OCI-M2 (cell line): Measurements from ENCODE around the gene KRTDAP.

Source experiments
- DNase-seq: peaks from one replicate; lab custom pipeline; 2025; ENCODE audit not compliant: unreplicated experiment; lab: John Stamatoyannopoulos, UW

The KRTDAP gene

DNA sequence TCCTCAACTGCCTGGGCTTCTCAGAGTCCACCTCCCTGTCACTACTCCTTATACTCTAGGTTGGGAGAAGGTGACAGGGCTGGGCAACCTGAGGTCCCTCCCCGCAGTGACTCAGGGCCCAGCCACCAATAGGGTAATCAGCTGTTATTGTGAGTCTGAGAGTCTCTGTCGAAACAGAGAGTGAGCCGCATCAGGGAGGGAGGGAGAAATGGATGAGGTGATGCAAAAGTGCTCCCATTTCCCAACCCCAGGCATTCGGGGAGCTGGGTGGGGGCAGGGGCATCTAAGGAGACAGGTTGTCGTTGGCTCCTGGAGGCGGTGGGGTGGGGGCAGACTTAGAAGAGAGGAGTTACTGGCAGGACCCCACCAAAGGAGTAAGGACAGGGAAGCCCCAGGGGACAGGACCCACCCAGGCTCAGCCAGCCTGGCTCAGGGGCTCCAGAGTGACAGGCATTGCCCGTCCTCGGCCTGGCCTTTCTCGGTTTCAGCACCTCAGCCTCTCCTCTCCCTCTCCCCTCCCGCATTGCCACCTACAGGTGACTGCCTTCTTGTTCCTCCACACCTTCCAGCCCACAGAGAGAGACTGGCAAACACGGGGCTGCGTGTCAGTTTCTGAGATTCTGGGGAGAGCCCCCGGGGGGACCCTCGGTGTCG, 23.5 kb upstream of the KRTDAP start, which contains the start of gene DMKN:
TSS of gene DMKN (minus strand) at position 22 of the 654 bp plus-strand sequence. CDS start 174 bp downstream, outside the sequence.
- no peak for DNase-seq

DNA sequence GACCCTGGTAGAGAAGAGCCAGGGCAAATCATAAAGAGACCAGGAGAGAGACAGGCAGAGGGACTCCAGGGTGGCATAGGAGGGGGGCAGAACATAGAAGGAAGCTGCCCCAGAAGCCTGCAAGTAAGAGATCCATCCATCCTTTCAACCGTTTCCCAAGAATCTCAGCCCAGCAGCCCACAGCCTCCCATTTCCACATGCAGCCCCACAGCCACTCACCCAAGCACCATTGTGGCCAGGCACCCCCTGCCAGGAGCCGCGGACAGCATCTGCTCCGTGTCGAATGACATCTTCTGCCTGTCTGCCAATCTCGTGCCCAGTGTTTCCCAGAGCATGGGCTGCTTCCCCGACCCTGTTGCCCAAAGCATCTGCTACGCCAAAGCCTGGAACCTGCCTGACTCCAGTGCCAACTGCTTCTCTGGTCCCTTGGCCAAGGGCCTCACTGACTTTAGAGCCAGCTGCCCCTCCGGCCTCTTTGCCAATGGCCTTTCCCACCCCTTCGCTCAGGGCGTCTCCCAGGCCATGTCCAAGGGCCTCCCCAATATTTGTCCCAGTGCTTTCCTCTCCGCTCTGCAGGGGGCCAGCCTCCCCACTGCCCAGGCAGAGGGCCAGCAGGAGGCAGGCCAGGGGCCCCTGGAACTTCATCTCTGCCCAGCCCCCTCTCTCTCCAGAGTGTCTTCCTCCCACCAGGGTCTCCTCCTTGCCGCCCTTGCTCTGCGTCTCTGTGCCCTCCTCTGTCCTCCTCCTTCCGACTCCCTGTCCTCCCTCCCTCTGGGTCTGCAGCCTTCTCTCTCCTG, 22.8 kb upstream of the KRTDAP start:
- no peak for DNase-seq

DNA sequence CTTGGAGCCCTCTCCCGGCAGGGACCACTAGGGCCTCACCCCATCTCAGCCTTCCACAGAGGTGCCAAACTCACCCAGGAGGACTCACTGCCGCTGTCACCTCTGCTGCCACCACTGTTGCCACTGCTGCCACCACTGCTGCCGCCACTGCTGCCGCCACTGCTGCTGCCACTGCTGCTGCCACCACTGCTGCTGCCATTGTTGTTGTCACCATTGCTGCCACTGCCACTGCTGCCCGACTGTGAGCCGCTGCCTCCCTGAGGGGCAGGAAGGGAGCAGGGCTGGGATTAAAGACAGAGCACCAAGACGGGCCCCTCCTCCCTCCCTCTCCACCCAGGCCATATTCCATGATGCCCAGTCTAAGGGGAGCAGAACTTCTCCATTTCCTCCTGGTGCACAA, 21.1 kb upstream of the KRTDAP start:
- no peak for DNase-seq

DNA sequence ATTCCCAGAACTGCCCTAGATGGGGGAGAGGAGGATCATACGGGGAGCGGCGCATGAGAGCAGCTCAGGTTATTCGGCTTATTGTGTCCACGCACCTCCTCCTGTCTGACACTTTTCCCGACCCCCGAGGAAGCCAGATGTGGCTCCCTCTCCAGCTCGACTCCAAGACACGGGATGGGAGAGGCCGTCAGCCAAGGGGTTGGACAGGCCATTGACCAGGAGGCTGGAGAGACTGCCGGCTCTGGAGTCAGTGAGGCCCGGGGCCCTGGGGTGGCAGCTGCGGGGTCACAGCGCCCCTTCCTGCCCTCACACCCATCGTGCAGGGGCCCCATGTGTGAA, 20.3 kb upstream of the KRTDAP start:
- no peak for DNase-seq

DNA sequence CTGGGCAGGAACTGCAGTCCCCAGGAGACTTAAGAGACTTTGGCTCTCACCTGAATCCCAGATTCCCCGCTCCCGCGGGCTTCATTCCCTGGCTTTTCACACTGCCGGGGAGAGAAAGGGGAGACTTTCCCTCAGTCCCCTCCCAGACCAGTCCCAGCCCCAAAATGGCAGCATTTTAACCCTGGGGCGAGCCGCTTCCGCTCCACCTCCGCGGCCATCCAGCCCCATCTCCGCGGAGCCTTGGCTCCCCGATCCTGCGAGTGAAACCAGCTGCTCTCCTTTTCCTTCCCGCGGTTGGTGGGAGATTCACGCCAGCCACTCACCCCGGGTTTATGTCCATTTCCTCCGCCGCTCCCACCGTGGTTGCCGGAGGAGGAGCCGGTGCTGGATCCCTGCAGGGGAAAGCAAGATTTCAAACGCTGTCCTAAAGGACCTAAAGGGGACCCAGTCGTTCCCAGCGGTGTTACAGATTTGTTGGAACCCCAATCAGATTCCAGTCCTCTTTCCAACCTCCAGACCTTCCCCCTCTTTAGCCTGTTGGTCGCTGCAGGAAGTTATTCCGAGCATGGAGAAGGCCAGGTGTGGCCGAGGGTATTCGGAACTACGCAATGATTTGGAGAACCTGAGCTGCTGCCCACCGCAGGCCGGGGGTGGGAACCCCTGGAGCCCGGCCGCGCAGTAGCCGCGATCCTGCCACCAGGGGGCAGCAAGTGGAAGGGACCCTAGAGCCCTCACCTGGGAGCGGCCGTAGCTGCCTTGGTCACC, 19.8 kb upstream of the KRTDAP start:
- peak; percentile 67 for DNase-seq

DNA sequence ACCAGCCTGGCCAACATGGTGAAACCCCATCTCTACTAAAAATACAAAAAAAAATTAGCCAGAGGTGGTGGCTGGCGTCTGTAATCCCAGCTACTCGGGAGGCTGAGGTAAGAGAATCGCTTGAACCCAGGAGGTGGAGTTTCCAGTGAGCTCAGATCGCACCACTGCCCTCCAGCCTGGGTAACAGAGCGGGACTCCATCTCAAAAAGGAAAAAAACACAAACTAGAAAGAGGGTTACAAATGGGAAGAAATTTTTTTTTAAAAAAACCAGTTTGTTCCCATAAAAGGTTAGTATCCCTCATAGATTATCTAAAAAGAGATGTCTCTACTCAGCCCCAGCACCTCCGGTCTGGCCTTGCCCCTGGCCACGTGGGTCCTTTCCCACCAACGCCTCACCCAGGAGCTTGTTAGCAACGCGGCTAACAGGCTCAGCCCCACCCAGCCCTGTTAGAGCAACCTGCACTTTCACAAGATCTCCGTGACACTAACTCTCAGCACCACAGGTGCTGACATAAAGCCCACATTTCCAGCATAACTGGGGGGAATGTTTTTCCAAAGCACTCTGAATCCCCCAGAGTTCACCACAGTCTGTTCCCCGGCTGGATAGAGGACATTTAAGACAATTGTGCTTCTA, 18.9 kb upstream of the KRTDAP start:
- DNase-seq: peak; percentile 37

DNA sequence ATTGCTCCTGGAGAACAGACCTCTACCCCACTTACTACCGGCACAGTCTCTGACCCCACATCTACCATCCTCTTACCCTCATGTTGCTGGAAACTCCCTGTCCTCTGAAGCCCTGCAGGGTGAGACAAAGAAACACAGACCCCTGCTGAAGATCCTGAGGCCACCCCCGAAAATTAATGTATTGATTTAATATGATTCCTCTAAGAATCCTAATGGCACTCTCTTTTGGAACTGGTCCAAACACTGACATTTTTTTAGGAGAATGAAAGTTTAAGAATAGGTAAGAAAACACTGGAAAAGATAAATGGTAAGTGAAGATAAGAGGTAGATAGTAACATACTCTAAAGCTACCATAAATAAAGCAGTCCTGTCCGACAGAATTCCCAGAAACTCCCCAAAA, 17.9 kb upstream of the KRTDAP start:
- DNase-seq: no peak

DNA sequence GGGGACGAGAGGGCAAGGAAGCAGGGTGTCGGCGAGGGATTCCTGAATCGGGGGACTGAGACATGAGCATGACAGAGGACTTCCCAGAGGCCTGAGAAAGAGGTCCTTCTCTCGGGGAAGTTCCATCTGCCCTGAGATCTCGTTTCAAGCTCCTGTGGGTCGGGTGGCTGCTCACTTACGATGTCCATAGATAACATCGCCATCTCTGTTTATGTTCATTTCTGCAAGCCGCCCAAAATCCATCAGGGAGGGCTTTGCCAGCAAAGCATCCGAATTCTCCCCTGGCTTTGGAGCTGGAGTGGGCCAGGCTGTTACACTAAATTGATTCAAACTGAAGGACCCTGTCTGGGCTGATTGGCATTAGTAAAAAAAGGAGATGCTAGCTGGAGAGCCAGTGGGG, 17.3 kb upstream of the KRTDAP start:
- DNase-seq: no peak

DNA sequence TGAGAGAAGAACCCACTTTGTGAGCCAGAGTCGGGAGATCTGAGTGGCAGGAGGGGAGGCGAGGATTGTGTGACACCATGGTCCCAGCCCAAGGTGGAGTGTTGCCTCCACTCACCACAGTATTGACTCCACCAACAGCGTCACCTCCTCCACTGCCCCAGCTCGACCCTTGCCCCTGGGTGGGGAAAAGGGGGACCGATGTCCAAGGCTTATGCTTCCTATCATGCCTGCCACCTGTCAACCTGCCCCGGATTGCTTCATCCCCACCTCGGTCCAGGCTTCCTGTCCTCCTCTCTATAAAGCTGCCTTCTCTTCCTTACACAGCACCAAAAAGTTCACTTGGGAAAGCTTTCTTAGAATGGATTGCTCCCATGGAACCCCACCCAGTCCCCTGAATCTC, 15.7 kb upstream of the KRTDAP start:
- no peak for DNase-seq

DNA sequence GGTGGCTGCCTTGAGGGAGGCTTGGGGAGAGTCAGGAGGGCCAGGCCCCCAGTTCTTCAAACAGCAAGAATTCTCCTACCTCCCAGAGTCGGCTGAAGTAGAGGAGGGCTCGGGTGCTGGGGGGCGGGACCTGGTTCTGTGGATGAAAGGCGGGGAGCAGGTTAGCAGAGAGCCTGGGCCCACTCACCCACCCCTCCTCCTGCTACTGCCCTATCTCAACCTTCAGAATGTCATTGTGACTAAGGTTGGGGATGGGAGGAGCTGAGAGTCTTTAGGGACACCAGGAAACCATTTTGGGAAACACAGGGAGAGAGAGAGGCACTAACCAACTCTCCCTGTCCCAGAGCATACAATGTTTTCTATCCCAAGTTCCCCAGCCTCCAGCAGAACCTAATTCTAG, 12.5 kb upstream of the KRTDAP start:
- no peak for DNase-seq

DNA sequence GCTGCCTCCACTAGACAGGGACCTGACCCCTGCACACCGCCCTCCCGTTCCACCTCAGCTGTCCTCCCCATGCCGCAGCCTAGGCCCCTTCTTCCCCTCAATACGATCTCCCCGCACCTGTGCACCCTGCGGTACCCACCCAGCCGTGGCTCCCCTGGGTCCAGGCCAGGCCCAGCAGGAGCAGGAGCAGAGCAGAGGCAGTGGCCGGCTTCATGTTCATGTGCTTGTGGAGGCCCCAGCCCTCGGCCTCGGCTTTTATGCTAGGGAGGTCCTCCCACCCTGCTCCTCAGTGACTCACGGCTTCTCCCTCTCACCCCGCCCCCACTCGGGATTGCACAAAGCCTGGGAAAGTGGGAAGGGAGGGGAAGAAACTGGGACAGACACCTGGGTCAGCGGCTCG, 11.4 kb upstream of the KRTDAP start:
- DNase-seq: no peak

DNA sequence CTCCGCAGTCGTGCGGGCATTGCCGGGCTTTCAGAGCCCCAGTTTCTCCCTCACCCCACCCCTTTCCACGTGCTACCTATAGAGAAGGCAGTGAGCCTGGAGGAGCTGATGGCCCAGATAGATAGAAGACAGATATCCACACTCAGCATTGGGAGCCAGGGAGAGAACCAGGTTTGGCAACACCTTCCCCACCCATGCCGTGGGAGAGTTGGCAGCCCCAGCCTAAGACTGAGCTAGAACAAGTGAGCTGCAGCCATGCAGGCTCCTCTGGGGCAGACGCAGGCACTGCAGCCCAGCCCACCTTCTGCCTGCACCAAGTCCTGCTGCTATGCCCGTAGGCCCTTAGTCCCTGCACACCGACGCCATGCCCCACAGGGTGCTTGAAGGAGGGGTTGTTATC, 10.3 kb upstream of the KRTDAP start:
- no peak for DNase-seq

DNA sequence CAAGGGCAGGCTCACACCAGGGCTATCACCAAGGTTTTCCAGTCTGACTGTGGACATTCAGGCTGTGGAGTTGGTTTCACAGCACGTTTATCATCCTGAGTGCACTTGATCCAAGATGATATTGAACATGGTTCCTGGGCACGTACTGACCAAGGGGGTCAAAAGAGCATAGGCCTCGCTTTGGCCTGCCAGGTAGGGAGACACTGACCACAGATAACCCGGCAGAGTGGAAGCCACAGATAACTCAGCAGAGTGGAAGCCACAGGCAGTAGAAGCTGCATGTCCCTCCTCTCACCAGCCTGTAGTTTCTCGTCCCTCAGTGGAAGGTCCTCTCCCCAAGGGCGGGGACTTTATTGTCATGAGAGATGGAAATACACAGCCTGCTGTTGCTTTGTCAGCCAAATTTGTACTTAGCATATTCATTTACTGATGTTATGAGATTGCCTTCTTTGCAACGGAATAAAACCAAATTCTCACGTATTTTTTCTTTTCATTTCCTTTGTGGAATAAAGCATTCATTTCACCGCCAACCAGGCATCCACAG, 8.8 kb upstream of the KRTDAP start:
- DNase-seq: no peak

DNA sequence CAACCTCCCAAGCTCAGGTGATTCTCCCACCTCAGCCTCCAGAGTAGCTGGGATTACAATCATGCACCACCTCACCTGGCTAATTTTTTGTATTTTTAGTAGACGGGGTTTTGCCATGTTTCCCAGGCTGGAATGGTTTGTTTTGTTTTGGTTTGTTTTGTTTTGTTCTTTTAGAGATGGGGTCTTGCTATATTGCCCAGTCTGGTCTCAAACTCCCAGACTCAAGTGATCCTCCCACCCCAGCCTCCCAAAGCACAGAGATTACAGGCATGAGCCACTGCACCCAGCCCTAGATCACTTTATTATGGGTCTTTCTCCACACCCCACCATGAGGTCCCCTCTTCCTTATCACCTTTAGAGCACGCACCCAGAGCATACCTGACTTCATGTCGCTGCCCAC, 8.0 kb upstream of the KRTDAP start:
- DNase-seq: no peak

DNA sequence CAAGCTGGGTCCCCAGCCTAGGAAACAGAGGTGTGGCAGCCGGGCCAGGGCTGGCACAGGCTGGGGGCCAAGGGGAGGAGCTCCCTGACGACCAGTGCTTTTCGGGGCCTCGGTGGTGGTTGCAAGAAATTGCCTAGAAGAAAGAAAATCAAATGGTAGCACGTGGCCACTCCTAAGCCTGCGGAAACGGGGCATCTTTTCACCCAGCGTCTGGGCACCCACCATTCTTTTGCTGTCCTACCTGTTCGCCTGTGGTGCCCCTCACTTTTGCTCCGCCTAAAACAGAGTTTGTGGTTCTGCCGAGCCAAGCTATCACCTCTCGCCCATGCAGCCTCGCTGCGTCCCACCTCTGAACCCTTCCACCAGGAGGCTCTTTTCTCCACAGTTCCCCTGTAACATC, 7.1 kb upstream of the KRTDAP start:
- no peak for DNase-seq

DNA sequence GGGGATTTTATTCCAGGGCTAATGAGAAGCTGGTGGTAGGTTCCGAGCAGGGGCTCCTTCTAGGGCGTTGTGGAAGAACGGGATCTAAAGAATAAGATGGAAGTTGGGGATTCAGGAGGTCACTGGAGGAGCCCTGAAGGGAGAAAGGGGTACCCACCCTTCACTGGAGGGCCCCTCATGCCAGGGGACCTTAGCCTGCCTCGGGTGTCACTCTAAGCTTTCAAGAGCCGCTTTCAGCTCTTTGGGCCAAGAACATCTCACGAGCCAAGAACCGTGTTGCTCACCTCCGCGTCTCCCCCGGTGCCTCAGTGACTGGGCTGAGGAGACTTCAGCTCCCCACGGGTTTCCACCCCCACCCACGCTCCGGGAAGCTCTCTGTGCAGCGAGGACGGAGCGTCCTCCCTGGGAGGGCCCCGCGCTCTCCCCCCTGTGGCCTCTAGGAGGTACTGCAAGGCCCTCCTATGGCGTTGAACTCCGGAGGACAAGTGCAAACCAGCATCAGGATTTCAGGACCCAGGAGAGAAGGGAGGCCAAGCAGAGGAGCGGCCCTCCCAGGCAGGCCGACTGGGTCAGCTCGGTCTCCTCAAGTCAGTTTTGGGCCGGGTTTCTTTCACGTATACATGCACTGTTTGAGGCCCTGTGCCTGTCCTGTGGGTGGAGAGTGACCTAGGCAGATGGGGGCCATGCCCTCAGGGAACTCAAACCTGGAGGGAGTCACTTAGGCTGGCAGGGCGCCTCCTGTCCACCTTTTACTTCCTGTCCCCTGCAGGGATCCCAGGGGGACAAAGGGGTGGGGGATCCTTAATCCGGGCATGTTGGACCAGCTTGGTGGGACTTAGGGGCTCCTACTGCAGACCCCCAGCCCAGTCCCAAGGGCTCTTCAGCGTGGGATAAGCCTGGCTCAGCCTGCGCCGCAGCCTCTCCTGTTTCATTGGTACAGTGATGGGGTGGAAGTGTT, 5.1 kb upstream of the KRTDAP start:
- peak; percentile 50 for DNase-seq

DNA sequence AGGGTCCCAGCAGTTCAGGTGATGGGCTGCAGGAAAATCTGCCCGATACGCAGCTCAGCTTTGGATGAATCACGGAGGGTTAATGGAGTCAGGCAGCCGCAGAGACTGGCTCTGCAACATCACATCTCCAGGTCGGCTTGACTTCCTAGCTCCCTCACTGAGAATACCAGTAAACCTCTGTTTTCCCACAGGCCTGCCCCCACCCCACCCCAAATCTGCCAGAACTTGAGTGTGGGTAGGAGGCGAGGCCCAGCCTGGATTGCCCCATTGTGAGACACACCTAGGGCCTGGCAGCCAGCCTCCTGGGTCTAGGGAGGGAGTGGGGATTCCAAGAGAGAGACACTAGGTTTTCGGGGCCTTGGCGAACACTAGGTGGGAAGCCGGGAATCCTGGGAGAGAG, 3.7 kb upstream of the KRTDAP start:
- no peak for DNase-seq

DNA sequence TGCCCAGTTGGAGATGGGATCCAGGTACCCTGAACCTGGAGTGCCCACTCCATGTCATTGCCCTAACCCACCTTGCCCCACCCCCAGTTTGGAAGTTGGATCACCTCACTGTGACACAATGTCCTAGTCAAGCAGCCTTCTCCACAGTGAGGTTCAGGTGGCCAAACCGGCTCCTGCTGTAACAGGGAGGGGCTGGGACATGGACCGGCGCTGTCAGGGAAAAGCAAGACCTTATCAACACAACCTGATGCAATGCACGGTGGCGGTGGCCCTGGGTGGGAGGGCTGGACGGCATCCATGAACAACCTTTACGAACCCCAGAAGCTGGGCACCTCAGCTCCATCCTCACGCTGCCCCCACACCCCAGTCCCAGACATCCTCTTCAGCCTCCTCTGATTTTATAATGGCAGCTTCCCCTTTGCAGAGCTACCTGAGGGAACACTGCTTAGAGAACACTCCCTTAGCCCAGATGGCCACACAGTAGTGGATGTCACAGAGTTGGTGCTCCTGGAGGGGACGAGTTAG, 1.6 kb upstream of the KRTDAP start:
- no peak for DNase-seq

DNA sequence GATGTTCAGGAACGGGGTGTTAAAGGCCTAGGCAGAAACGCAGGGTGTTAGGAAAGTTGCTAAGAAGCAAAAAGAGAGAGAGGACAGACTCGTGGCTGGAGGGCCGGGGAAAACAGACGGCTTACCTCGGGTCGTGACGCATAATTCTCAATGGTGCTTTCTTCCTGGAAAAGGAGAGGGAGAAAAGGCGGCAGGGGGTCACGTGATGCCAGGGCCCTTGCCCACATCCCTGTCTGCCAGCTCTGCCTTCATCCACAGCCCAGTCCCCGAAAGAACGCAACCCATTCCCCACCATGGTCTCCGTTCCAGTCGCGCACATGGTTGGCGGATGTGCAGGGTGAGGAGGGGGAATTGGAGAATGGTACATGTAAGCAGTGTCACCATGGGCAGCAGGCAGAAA, 1.6 kb downstream of the KRTDAP start:
- no peak for DNase-seq

DNA sequence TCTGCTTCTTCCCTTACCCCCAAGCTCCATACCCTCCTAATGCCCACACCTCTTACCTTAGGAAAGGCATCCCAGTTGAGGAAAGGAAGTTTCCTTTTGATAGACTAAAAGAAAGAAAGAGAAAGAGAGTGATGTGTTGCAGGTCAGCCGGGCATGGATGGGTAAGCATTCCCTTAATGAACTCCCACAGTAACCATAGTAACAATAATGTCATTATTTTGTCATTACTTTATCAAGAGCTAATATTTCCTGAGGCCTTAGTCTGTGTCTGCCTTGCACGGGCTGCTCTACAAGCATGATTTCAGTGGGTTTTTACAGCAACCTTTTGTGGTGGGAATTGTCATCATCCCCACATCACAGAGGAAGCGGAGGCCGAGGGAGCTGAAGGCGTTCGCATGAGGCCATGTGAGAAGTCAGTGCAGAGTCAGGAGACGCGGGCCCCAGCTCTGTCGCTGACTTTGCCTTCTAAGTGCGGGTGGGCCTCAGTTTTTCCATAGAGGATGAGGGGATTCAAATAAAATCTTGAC, 2.5 kb downstream of the KRTDAP start:
- DNase-seq: no peak
